ENCODE measurements around the gene ACTA2.
A peak's percentile ranks its signal among the peaks of the same experiment; 100 is the strongest.

The ACTA2 gene

DNA sequence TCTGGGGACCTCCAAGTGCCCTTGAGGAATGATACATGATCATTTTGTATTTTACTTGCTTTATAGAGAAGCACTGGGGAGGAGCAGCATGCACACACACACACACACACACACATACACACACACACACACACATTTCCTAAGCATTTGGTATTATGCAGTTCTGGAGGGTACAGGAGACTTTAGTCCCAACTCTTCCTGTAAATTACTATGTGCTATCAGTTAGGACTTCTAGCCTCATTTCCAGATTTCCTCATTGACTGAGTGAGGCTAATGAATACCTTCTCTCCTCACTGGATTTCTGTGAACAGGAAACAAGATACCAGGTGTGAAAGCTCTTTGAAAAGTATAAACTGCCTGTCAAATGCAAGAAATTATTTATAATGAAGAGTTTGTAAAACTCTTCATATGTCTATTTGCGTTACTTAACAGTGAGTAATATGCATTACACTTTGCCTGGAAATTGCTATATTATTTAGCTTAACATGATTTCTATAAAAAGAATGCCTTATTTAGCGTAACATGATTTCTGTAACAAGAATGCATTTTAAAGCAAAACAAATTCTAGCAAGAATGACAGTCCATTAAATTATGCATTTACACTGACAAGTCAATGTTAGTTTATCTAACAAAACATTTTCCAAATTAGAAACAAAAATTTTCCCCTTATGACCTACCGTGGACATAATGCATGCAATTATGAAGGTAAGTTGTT lies 34.2 kb downstream of the ACTA2 start:
- no peak for DNase-seq

DNA sequence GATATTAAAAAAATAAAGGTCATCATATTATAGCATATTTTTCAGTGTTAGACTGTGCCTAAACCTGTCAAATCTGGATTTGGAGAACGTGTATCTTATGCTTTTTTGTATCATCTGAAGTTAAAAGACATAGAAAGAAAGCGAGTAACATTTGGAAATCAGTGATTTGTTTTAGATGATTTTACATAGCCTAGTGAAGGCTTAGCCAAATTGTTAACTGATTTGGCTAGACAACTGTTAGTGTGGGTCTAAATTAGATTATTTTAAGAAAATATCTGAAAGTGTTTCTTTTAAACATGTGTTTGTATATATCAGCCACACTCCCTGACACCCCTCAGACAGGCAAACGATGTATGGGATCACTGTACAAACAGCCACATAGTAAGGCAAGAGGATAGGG lies 35.6 kb downstream of the ACTA2 start:
- no peak for DNase-seq

DNA sequence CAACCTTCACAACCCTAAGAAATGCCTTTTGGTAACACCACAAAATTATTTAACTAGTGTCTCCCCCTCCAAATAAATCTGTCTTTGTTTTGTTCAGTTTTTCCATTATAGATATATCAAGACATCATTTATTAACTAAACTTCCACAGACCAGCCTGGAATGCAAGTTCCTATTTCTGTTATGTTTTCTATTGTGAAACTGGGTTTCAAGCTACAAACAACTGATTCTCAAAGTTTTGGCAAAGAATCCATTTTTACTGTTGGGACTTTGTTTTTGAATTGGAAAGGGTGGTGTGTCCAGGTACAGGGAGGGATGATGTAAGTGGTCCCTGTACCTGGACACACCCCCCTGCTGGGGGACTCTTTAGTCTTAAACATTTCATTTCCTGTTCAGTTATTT lies 36.3 kb downstream of the ACTA2 start:
- DNase-seq: no peak

DNA sequence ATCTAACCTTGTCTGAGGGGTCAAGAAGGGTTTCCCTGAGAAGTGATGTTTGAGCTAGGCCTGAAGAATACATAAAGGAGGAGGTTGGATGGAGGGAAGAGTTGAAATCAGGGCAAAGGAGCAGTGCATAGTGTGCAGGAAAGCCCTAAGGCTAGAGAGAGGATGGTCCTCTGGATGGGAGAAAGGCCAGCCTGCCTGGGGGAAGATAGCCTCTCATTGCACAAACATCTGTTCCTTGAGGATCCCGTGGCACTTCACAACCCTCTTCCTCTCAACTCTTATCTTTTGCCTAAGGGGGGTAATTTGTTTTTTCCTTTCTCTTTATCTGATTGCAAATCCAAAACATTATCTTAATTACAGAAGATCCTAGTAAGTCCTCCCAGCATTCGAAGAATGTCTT lies 36.8 kb downstream of the ACTA2 start:
- DNase-seq: no peak

DNA sequence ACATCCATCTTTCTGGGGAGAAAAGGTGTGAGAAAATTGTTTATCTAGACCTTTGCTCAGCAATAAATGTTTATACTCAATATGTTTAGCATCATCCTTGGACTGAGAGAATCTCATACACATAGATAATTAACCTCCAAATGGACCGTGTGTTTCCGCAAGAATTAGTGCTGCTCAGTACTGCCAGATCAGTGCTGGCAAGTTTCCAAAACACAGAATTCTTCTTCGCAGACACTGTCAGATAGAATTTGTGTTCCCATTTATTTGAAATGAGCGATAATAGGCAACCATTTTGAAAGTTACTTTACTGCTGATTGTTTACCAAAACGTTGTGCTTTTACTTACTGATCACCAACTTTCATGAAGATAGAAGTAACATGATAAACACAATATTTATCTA lies 38.8 kb downstream of the ACTA2 start:
- DNase-seq: no peak

DNA sequence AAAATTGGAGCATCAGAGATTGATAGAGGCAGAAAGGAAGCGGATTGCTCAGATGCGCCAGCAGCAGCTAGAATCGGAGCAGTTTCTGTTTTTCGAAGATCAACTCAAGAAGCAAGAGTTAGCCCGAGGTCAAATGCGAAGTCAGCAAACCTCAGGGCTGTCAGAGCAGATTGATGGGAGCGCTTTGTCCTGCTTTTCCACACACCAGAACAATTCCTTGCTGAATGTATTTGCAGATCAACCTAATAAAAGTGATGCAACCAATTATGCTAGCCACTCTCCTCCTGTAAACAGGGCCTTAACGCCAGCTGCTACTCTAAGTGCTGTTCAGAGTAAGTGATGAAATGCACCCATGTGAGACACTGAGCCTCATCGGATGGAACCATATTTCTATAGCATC lies 39.4 kb downstream of the ACTA2 start:
- DNase-seq: peak; percentile 83

DNA sequence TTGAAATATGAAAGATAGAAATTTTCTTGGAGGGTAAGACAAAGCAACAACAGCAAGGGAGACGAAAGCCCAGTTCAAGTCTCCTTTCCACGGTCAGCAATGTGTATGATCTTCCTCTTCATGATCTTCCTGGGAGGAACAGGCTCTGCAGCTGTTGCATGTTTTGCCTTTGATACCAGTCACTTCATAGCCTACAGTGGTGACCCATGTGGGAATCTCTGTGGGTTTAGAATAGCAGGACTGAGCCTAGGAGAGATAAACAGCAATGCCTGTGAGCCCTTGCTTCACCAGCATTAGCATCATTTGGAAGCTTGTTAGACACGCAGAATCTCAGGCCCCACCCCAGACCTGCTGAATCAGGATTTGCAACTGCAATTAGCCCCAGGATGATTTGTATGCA lies 40.7 kb downstream of the ACTA2 start:
- no peak for DNase-seq

DNA sequence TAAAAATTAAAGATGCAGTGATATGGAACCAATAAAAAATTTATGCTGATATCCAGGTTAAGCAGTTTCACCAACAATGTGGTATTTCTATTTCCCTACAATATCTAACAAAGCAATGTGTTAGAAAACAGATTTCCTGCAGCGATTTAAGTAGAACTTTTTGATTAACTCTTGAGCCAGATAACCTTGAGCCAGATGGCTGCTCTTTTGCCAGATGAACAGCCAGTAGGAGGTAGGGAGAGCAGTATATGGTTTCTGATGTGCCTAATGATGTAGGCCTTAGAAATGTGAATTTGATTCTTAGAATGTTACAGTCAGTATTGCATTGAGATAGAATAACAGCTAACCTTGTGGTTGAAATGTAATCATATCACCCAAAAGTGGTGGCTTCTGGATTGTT lies 41.5 kb downstream of the ACTA2 start:
- DNase-seq: no peak

DNA sequence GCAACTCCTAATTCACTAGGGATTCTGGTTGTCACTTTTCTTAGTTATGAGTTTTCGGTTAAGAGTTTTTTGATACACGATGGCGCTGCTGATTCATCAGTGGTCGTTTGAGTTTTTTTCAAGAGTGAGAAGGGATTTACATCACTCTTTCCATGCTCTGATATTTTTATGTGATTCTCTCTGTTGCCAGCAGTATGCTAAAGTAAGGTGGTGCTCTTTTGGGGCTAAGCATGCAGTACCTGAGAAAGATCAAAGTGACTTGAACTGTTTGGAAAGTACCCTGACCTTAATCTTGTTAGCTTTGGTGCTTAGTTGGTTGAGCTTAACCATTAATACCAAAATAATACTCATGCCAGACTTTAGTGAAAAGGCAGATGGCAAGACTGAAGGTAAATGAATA lies 44.4 kb downstream of the ACTA2 start:
- DNase-seq: no peak

DNA sequence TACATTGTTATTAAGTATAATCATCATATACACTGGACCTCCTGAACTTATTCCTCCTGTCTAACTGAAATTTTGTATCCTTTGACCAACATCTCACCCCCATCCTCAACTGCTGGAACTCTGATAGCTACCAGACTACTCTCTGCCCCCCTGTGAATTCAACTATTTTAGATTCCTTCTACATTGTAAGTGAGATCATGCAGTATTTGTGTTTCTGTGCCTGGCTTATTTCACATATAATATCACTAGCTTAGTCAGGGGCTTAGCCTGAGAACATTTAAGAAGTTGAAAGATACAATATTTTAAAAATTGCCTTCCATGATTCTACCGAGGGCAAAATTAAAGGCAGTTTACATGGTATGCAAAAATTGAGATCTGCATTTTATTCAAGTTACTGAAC lies 45.7 kb downstream of the ACTA2 start:
- DNase-seq: no peak

DNA sequence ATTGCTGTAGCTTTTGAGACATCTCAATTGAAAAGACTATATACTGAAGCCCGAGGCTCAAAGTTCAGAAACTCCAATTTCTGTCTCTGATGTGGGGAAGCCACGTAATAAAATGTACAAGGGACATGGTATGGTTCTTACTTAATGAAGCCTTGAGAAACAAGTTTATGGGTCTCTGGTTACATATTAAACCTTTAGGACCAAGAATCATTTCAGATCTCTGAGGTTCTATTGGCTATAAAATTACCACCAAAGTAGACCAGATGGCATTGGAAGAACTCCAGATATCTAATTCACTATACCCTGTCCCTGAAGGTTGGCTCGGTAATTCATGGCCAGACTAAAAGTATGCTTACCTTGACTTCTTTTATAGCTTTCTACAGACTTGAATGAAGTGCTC lies 48.9 kb downstream of the ACTA2 start:
- no peak for DNase-seq

DNA sequence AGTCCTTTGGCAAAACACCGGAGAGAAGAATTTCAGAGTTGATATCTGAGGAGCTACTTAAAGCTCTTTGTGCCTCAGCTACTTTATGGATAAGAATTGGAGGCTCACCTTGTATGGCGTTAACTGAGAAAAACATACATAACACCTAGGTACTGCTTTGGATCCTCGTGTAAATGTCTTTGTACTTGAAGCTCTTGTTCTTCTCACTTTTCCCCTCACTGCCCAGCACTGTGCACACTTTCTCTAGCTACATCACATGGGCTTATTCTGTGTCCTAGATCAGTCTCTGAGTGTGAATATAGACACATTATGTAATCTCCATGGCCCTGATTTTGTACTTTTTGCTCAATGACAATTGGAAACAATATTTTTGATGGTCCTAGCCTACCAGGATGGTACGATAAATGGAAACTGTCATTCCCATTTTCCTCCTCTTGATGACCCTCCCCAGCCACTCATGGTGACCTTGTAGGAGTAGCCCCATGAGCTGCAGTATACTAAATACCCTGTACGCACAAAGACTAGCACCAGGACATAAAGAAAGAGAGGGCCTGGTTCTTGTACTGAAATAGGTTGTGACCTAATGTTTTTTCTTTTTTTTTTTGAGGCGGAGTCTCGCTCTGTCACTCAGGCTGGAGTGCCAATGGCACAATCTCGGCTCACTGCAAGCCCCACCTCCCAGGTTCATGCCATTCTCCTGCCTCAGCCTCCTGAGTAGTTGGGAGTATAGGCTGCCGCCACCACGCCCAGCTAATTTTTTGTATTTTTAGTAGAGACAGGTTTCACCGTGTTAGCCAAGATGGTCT lies 50.4 kb downstream of the ACTA2 start:
- DNase-seq: no peak

DNA sequence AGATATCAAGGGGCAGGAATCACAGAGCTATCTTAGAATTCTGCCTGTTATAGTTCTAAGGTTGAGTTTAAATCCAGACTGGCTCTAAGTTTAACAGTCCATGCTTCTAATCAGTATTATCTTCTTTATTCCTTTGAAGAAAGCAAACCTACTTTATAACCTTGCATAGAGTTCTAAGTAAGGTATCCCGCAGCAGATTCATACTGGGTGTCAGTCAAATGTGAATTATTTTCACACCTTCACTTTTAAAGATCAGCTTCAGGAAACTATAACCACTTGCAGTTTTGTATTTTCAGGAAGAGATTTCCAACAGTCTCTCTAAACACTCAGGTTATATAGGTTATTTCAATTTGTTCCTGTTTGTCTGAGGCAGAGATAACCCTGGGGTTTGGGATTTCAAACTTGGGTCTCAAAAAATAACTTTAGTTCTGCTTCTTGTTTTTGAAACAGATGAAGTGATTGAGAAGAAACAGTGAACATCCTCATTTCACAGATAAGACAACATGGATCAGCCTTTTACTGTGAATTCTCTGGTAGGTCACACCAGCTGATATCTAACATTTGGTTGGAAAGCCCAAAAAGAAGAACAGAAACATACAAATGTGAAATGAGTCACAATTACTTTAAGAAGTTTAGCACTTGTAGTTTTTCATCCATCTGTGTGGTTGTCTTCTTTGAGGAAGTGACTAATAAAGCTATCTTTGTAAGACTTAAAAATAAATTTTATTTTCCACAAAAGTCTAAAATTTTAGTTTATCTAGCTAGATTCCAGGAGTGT lies 51.2 kb downstream of the ACTA2 start:
- DNase-seq: no peak

DNA sequence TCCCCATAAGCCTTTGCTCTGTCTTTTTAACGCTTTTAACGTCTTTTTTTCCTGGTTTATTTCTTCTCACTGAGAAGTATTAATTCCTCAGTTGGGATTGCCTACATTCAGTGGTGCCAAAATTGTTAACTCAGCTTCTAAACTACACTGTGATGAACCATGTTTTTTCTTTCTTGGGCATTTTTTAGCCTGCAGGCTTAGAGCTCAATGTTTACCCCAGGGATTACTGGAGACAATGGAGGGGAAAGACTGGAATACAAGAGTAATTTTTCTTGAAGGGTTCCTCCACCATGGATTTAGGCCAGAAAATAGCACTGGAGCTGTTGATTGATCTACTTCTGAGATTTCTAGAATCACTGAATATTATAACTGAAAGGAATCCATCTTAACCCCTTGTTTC lies 52.7 kb downstream of the ACTA2 start:
- DNase-seq: no peak

DNA sequence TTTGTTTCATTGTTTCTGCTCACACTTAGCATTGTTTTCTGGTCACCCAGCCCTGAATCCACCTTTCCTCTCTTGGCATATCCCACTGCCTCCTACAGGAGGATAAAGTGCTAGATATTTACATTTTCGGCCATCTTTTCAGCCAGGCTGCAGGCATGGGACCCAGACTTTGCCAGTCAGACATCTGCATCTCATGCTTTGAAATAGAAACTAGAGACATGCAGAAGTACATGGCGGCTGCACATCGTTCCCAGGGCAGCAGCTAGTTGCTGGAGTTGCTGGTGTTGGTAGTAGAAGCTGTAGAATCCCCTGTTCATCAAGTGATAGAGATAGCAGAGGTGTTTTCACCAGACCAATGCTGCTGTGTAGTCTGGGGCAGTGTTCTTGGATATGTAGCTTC lies 53.8 kb downstream of the ACTA2 start:
- no peak for DNase-seq

DNA sequence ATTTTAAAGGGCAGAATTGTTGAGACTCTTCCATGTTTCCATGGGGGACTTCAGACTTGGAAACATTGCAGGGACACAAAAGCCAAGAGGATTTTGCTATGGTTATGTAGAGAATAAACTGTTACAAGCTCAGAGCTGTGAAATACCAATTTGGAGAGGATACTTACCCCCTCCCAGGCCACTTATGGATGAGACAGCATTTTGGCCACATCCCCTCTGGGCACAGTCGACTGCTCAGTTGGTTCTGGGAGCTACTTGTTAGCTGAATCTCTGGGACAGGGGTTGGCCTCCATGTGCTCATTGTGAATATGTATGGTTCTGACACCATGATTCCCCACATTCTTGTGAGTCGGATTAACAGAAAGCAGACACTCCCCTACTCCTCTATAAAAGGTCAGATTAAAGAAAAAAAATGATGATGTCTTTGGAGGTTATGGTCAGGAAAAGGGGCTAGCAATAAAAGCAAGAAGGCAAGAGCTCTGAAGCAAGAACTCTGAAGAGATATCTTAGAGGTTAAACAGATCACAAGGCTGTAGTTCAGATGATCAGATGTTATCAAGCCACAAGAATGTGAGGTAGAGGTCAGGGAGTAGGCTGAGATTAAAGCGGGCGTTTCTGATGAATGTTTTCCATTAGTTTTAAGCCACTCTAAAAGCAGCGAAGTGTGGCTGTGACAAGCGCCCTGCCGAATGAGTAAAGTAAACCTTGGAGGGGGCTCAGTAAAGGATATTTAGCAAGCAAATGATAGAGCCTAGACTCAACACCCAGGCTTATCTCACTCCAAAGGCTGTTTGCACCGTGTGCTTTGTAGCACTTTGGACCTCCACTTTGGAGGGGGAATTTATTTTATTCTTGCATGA lies 55.3 kb downstream of the ACTA2 start:
- DNase-seq: no peak

DNA sequence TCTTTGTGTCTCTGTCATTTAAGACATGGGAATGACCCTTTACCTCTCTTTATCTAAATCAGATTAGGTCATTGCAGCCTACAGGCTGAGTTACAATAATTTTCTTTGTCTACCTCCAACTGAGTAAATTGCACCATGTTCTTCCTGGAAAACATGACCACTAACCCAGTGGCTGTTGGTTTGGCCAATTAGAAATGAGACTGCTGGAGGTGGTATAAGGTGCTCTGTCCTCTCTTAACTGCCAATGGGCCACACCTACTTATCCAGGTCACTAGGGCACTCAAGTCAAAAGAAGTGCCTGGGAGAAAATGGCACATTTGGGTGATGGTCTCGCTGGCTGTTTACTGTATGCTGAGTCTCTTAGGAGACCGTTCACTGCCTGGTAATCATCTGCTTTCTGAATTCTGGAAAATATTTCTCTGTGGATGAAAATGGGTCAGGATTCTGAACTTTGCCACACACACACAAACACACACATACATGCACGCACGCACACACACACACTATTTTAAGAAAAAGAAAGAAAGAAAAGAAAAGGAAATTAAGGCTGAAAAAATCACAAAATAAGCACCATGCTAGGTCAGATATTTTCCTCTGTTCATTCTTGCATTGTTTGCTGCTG lies 56.1 kb downstream of the ACTA2 start:
- no peak for DNase-seq

DNA sequence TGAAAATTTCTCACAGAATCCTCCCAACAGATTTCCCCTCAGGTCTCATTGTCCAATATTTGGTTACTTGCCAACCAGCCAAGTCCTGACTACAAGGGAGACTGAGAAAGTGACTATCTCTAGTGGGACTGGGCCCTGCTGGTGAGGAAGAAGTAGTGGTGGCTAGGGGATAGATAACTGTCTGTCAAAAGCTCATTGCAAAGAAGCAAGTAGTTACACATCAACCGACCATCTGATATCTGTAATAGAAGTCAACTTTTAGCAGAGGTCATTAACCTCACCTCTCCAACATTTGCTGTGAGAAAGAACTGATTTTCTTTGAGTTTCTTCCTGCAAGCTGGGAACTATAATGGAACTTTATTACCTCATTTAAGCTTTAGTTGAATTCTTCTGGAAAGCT lies 57.3 kb downstream of the ACTA2 start:
- DNase-seq: no peak

DNA sequence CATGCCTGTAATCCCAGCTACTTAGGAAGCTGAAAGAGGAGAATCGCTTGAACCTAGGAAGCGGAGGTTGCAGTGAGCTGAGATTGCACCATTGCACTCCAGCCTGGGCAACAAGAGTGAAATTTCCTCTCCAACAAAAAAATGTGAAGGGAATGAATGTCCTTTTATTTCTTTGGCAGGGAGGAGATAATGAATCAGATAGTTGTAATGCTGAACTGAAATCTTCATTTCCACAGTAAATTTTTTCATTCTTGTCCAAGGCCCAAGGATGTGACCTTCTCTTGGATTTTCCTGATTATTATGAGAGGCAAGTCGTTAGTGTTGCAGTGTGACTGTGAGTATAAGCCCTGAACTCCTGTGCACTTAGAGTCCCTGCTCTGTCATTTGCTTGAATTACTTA lies 59.0 kb downstream of the ACTA2 start:
- no peak for DNase-seq

DNA sequence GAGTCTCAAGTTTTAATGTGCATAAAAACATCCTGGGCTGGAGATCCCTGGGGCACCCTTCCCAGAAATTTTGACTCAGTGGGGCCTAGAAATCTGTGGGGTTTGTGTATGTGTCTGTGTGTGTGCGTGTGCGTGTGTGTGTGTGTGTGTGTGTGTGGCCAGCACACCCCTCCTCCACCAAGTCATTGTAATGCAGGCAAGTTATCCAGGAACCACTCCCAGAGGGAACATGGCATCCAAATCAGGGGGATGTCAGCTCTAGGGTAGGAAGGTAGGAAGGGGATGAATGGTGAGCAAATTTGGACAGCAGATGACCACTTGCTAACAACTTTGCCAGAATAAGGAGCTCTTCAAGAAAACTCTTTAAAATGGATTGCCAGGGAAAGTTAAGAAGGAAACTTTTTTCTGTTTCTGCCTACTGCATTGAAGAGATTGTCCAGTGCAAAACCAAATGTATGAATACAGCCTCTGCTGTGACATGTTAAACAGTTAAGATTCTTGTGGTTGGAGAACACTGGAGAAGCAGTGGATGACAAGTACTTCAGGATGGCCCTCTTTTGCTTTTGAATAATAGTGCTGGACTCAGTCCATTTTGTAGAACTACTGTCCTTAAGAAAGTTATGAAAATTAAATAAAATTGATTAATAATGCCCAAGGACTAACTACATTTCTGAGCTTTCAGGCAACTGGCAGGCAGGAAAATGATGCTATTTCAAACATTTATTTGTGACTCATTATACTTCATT lies 60.2 kb downstream of the ACTA2 start:
- no peak for DNase-seq

DNA sequence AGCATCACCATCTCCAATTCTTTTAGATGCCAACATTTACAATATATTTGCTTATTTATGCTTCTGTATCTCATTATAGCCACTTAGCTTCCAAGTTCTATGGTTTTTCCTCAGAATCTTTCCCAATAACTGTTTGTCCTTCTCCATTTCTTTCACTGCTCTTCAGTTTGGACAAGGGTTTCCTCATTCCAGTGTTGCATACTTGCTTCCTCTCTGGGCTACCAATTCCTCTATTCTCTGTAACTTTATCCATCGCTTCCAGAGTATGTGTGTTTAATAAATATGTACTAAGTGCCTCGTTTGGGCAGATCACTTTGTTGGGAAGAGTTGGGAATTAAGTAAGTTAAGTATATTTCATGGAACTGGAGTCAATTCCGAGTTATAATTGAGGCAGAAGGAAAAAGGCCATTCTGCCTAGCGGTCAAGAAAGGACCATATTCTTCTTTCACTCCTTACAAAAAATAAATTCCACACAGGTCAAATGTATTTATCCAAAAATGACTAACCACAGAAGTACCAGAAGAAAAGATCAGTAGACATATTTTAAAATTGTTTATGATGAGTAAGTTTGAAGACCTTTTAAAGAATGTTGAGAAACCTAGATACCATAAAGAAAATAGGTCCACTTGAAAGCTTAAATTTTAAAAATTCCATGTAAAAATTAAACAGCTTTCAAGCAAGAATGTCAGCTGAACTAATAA lies 61.7 kb downstream of the ACTA2 start:
- no peak for DNase-seq

Data from NCI-H510A (cell line).